ENCODE results near the gene KRTAP15-1.

KRTAP15-1 gene

DNA sequence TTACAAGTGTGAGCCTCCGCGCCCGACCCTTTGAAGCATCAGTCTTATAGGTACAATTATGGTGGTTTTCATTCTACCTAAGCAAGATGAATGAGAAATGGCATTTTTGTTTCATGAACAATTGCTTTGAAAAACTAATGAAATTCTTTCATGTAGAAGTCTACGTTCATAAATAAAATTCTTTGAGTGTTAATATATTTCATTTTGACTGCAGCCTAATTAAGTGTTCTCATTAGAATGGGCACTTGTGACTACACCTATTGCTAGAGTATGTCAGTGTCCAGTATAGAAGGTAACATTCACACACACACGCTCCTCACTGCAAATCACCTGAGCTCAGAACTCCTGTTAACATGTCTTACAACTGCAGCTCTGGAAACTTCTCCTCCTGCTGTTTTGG lies at the start of gene KRTAP15-1:
Gene KRTAP15-1, plus strand, starts transcription at position 301 of the 400 bp plus-strand sequence. Its CDS starts 53 bp downstream, at position 354.
- no peak for DNase-seq (ENCODE audit: low read depth)

DNA sequence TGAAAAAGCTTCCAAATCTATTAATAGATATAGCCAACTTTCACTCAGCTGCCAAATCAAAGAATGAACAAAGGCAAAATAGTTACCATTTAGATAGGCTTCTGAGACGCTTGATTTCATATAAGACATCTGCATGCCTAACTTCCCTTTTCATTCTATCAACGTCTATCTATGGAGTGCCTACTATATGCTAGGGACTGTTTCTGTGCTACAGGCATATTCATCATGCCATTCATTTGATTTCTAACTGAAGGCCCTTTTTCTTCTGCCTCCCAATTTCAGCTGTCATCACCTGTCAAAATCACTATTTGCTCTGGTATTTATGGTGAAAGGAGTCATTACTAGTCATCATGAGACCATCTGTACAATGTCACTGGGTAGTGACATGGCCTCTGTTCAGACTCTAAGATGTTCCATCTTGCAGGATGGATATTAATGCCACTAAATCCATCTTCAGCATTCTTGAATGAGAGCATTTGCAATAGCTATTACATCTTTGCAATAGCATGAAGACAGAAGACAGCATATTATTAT lies 48.5 kb upstream of the KRTAP15-1 start:
- DNase-seq (ENCODE audit: low read depth) = no peak

- no peak for DNase-seq (ENCODE audit: low read depth)
Observed at GRCh38 chr21:30395731-30396130, 44.3 kb upstream of the KRTAP15-1 start, which contains the start of gene KRTAP13-1. TSS of gene KRTAP13-1 (plus strand) at chr21:30396031. CDS start at chr21:30396087, 56 bp downstream.

DNA sequence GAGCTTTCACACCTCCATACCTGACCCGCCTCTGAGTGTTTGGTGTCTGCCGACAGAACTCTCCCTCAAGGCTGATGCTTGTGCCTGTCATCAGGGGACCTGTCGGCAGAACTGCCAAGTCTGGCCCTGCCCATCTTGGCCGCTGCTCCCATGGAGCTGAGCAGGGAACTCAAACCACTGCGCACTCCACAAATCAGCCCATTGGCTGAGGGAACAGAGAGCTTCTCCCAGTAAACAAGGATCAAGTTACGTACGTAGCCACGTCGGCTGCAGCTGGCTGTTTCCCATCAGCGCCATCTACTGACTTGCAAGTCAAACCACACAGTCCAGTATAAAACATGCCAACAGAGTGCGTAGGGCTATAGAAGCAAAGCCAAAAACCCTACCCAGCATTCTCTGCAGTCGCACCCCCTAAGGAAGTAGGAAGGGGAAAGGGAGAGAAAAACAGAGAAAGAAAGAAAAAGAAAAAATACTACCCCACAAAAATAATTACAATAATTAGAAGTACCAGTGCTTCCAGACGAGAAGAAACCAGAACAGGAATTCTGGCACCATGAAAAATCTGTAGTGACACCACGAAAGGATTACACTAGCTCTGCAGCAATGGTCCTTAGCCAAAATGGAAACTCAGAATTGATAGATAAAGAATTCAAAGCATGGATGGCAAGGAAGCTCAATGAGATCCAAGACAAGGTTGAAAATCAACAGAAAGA lies 31.1 kb upstream of the KRTAP15-1 start:
- DNase-seq (ENCODE audit: low read depth) = no peak

- DNase-seq (ENCODE audit: low read depth) = no peak
Observed at GRCh38 chr21:30415993-30416392, 24.1 kb upstream of the KRTAP15-1 start.

- DNase-seq (ENCODE audit: low read depth) = no peak
Observed at GRCh38 chr21:30425826-30426225, 14.2 kb upstream of the KRTAP15-1 start, which contains the start of gene KRTAP13-3. TSS of gene KRTAP13-3 (minus strand) at chr21:30425926. CDS start at chr21:30425912, 14 bp downstream.

DNA sequence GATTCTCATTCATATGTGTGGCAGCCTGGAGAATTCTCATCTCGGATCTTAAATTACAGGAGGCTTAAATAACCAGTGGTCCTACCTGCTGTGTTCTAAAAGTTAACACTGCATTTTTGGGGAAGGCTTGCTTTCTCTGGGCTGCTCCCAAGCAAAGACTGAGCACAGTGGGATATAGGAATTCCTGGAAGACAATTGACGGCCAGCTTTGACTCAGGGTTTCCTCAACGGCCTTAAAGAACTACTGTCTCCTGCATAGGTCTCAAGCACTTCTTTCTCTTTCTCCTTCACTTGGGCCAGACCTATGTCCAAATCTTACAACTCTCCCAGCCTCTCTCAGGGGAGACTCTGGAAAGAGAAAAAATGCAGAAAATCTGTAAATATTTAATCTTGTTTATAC lies 13.3 kb upstream of the KRTAP15-1 start:
- no peak for DNase-seq (ENCODE audit: low read depth)

DNA sequence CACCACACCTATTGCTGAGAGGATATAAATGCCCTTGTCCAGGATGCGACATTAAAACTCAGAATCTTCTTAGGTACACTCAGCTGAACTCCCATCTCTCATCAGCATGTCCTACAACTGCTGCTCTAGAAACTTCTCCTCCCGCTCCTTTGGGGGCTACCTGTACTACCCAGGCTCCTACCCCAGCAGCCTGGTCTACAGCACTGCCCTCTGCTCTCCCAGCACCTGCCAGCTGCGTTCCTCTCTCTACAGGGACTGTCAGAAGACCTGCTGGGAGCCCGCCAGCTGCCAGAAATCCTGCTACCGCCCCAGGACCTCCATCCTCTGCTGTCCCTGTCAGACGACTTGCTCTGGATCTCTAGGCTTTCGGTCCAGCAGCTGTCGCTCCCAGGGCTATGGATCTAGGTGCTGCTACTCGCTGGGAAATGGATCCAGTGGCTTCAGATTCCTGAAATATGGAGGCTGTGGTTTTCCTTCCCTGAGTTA lies 9.9 kb upstream of the KRTAP15-1 start, which contains the start of gene KRTAP13-4:
Gene KRTAP13-4, plus strand, starts transcription at position 51 of the 486 bp plus-strand sequence. Its CDS starts 56 bp downstream, at position 107.
- DNase-seq (ENCODE audit: low read depth) = no peak

GRCh38 chr21:30434033-30434631 lies 5.9 kb upstream of the KRTAP15-1 start:
- no peak for DNase-seq (ENCODE audit: low read depth)

GRCh38 chr21:30437010-30437565 lies 3.0 kb upstream of the KRTAP15-1 start:
- no peak for DNase-seq (ENCODE audit: low read depth)

- DNase-seq (ENCODE audit: low read depth) = no peak
Observed at GRCh38 chr21:30443226-30443625, 3.2 kb downstream of the KRTAP15-1 start.

GRCh38 chr21:30444204-30444603 lies 4.1 kb downstream of the KRTAP15-1 start:
- DNase-seq (ENCODE audit: low read depth) = no peak

DNA sequence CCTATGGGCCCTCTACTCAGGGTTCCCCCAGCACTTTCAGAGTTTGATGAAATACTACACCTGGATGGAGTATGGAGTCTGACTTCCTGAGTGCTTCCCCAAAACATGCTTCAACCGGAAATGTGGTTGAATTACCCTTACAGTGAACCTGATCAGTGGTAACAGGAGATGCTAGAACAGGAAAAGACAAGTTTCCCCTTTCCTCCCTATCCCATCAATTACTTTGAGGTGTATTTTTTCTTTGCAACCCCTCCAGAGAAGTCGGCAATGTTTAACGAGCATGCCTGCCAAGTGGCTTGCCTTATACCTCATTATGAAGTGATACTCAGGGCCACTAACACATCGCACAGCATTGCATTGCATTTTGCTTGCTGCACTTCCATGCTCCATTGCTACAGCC lies 7.0 kb downstream of the KRTAP15-1 start:
- no peak for DNase-seq (ENCODE audit: low read depth)

DNA sequence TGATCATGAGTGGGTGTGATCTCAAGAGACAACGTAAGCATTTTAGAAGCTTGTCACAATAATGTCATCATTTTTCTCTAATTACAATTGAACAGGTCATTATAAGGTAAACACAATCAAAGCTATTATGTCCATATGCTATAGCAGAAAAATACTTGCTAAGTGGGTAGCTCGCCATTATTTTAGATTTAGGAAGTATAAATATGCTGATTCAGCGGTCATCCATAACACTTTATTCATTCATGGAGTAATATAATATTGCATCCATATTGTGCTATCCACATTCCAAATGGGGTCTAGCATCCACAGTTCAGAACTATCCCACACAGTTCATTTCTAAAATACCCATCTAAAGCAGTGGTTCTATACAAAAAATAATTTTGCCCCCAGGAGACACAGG lies 8.4 kb downstream of the KRTAP15-1 start:
- DNase-seq (ENCODE audit: low read depth) = no peak

- DNase-seq (ENCODE audit: low read depth) = no peak
Observed at GRCh38 chr21:30463713-30464112, 23.6 kb downstream of the KRTAP15-1 start.

GRCh38 chr21:30468900-30469714 lies 29.0 kb downstream of the KRTAP15-1 start:
- DNase-seq (ENCODE audit: low read depth) = no peak

- no peak for DNase-seq (ENCODE audit: low read depth)
Observed at GRCh38 chr21:30478004-30478403, 37.9 kb downstream of the KRTAP15-1 start.

GRCh38 chr21:30479259-30479658 lies 39.2 kb downstream of the KRTAP15-1 start:
- no peak for DNase-seq (ENCODE audit: low read depth)

- DNase-seq (ENCODE audit: low read depth) = no peak
Observed at GRCh38 chr21:30480145-30480544, 40.1 kb downstream of the KRTAP15-1 start, which contains the start of gene KRTAP19-1. TSS of gene KRTAP19-1 (minus strand) at chr21:30480367. CDS start at chr21:30480317, 50 bp downstream.

DNA sequence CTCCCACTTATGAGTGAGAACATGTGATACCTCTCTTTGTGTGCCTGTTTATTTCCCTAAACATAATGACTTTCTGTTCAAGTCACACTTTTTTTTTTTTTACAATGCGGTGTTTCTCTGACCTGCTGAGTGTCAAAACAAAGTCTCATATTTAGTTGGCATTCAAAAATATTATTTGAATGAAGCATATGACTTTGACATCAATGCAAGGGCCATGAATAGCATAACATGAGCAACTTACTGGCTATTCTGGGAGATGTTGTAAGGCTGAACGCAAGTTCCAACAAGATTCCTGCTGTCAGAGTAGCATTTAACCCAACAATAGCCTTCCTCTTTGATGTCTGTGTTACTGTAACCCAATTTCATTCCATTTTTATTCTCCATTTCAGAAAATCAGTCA lies 42.1 kb downstream of the KRTAP15-1 start:
- DNase-seq (ENCODE audit: low read depth) = no peak

GRCh38 chr21:30486180-30486579 lies 46.1 kb downstream of the KRTAP15-1 start:
- no peak for DNase-seq (ENCODE audit: low read depth)

DNA sequence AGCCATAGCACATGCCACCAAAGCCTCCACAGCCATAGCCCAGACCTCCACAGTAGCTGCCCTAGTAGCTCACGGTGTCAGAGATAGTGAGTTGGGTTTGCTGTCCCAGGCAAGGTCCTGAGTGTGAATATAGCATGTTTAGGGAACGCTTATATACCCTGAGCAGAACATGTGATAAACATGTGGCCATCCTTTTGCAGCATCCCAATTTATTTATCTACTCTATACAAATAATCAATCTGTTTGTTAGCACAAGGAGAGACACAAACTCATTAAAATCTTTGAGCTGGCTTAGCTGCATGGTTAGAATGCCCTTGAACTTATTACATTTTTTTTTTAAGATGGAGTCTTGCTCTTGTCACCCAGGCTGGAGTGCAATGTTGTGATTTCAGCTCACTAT lies 47.3 kb downstream of the KRTAP15-1 start, which contains the start of gene KRTAP19-2:
Gene KRTAP19-2, minus strand, starts transcription at position 101 of the 400 bp plus-strand sequence. Its CDS starts 88 bp downstream, at position 13.
- DNase-seq (ENCODE audit: low read depth) = no peak
